Activated CD8-positive, alpha-beta memory T cell treated with anti-CD3 and anti-CD28 coated beads, Interleukin-2, amount 50 U/mL, for 4 hours (primary cell): ENCODE results near the gene RGP1.

ENCODE experiments used
- DNase-seq: peaks from one replicate; pipeline ENCODE4 v3.0.0-alpha.2; 2020

Gene RGP1

DNA sequence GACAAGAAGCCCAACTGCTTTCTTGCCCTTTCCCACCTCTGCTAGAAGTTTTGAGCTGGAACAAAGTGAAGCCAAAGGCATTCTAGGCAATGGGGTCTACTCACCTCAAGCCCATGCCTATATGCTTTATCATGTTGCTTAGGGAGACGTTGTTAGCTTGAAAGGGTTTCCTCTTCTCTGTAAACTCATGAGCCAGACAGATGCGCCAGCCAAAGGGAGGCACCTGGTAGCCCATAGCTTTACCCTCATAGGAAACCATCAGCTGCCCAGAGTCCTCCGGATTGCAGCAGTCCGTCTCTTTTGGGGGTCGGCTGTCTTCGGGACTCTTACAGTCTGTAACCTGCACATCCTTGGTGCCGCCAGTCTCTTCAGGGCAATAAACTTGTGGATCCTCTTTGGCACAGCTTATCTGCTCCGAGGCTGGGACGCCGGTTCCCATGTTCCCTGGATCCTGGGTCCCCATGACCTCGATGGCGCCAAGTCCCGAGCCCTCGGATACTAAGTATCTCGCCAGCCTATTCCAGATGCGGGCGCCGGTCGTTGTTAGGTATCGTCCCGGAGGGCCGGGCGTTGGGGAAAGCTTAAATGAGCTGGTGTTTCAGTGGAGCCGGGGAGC is 737 bp upstream of the RGP1 start:
- DNase-seq, result no peak

DNA sequence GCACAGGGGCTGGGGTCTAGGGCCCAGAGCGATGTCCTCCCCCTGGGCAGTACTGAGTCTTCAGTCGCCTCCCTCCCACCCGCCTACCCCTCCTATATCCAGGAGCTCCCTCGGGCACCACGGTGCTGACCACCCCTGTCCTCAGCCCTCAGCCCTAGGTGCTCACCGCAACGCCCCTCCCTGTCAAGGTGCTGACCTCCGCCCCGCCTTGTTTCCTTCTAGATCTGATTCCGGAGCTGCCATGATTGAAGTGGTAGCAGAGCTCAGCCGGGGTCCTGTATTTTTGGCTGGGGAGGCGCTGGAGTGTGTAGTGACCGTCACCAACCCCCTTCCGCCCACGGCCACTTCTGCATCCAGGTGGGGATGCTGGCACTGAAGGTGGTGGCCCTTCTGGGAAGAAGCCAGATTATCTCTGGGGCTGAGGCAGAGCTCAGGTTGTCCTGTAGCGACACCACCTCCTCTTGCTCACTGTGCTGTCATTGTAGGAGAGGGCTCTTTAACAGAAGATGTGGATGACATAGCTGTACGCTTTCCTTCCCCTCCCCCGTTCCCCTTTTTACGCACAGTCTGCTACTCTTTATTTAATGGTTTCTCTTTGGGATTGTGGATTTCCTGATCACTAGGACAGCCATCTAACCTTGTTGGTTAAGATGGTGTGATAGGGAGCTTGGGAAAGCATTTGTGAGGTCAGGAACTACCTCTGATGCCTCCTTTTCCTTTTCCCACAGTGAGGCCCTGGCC is 598 bp downstream of the RGP1 start:
- DNase-seq, result peak; percentile 44

- no peak for DNase-seq
Observed at GRCh38 chr9:35750256-35750531, 1.1 kb downstream of the RGP1 start.

- no peak for DNase-seq
Observed at GRCh38 chr9:35753466-35753865, 4.4 kb downstream of the RGP1 start.

GRCh38 chr9:35754264-35754663 is 5.2 kb downstream of the RGP1 start, which contains the start of gene MSMP:
TSS of gene MSMP (minus strand) at chr9:35754276. CDS start at chr9:35754129, 147 bp downstream.
- DNase-seq, result no peak

- no peak for DNase-seq
Observed at GRCh38 chr9:35755071-35755470, 6.0 kb downstream of the RGP1 start.

DNA sequence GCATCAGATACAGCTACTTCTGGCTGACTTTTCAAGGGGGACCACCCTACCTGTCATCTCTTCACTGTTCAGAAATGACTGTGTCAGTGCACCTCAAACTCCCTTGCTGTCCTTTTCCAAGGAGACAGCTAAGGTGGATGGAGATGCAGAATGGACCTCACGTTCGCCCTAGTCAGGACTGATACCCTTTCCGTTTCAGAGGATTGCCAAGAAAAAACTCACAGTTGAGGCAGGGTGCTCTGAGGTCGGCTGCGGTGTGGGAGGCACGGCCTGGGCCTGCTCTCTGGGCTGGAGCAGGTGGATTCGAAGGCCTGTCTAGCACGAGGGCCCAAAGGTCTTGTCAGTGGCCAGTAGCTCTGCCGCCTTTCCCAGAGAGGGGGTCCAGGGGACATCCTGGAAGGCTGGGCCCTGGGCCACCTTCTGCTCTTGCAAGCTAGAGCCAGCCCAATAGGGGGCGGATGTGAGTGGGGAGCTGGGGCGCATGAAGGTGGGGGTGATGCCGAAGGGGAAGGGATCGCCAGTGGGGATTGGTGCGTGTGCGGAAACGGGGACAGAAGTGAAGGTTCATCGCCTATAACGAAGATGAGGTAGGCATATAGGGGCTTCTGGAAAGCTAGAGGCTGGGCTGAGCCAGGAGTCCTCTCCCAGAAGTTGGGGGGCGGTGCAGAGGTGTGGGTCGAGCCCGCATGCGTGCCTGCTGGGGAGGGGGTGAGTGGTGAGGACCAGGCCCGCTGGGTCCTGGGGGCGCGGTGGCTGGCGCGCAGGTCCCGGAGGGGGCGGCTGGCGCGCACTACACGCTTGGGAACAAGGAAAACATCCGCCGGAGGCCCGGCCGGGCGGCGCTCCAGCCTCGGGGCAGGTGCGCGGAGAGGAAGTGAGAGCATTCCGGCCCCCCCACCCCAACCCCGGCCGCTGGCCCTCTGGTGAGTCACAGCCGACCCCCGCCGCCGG is 7.5 kb downstream of the RGP1 start:
- DNase-seq, result peak; percentile 79

GRCh38 chr9:35757226-35757891 is 8.3 kb downstream of the RGP1 start:
- no peak for DNase-seq

- no peak for DNase-seq
Observed at GRCh38 chr9:35757892-35758275, 8.8 kb downstream of the RGP1 start.

- DNase-seq, result no peak
Observed at GRCh38 chr9:35758475-35759050, 9.5 kb downstream of the RGP1 start.

- DNase-seq, result no peak
Observed at GRCh38 chr9:35759795-35760194, 10.7 kb downstream of the RGP1 start.

GRCh38 chr9:35760651-35761050 is 11.6 kb downstream of the RGP1 start:
- no peak for DNase-seq

DNA sequence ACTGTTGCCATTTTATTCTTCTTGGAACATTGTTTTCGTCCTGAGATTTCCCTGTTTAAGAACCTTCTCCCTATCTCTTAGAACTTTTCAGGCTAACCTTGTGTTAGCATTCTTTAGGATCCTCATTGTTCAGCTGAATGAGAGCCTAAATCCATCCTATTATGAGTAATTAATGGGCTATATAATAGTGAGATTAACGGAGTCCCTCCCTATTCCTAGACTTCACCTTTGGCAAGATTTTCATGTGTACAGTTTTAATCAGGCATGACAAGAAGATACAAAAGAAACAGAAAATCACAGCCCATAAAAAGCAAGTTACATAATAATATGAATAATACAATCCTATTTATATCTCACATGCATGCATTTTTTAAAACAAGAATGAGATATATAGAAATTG is 14.1 kb downstream of the RGP1 start:
- DNase-seq, result no peak

- DNase-seq, result no peak
Observed at GRCh38 chr9:35763803-35764202, 14.7 kb downstream of the RGP1 start.

DNA sequence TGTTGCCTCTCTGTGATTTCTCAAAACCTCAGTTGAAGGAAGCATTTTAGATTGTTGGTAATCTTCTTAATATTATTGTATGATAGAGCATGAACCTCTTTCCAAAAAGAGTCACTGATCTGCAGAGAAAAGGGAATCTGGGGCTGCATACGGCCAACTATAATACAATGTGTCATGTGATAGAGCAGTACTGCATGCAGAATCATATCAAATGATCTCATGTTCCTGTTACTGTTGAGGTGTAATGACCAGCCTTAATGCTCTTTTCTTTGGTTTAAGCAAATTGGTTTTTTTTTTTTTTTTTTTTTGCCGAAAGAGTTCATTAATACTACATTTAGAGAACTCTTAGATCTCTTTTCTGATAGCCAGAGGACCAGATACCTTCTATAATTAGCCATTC is 17.9 kb downstream of the RGP1 start:
- DNase-seq, result no peak

- DNase-seq, result no peak
Observed at GRCh38 chr9:35767458-35767857, 18.4 kb downstream of the RGP1 start.

DNA sequence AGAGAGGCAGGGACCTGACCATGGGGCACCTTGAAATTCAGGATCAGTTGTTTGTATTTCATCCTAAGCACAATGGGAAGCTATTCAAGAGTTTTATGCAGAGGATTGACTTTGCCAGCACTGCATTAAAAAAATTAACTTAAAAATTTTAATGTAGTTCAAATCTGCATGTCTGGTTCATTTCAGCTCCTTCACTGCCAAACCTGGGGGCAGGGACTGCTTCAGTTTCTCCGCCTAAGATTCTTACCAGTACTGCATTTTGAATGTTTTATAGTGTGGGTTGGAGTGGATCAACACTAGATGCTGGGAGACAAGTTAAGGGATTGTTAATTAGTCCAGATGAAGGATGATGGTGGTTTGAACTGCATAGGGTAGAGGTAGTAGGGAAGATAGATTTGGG is 20.7 kb downstream of the RGP1 start:
- no peak for DNase-seq

DNA sequence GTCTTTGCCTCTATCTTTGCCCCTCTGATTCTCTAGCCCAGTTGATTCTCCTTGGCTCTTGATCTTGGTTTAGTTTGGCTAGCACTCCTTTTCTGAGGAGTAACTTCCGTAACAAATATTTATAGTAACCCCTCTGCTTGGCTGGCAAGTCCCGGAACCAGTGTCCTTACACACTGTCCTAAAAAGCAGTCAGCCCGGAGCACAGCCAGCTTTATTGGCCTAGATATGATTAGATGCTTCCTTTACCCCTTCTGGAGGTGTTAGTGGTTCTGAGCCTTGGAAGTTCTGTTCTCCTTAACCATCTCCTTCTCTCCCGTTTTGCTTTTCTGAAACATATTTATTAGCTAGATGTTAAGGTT is 22.0 kb downstream of the RGP1 start:
- DNase-seq, result no peak

- DNase-seq, result no peak
Observed at GRCh38 chr9:35771534-35771933, 22.4 kb downstream of the RGP1 start.

DNA sequence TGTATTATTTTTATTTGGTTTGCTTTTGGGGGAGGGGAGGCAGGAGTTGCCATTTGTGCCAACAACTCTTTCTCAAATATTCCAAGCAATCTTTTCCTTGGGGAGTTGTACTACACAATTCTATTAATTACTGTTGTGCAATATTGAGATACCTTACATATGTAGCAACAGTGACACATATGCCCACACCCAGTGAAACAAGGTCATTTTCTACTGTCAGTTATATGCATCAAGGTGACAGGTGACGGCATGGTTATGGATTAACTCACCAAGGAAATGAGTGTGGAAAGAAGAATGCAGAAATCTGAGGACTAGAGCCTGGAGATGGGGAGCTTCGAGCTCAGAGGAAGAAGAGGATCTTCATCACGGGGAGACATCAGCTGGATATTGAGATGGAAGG is 22.9 kb downstream of the RGP1 start:
- DNase-seq, result no peak

GRCh38 chr9:35774907-35775635 is 26.0 kb downstream of the RGP1 start:
- no peak for DNase-seq

- no peak for DNase-seq
Observed at GRCh38 chr9:35776018-35776417, 26.9 kb downstream of the RGP1 start.
